SKM-1 treated with dmso at 0.1 percent for 144 hours (cell line): Measurements from ENCODE around the gene SH3GLB2.
"Not testable (repeated sequence)": the region's sequence is repeated elsewhere in the genome, so short reads cannot be mapped to it uniquely, and the experiment has no call there.

Source experiments
- DNase-seq: peaks from one replicate; lab custom pipeline; 2025; ENCODE audit not compliant: unreplicated experiment; lab: John Stamatoyannopoulos, UW

Gene SH3GLB2

GRCh38 chr9:129001504-129002325, 26.4 kb downstream of the SH3GLB2 start:
- no peak for DNase-seq

GRCh38 chr9:128999581-129000206, 28.4 kb downstream of the SH3GLB2 start:
- DNase-seq = no peak

- no peak for DNase-seq
These were observed 29.7 kb downstream of the SH3GLB2 start for GRCh38 chr9:128998462-128998861.

- DNase-seq = no peak
These were observed 32.3 kb downstream of the SH3GLB2 start for GRCh38 chr9:128995791-128996190.

GRCh38 chr9:128992995-128993394, 35.1 kb downstream of the SH3GLB2 start:
- no peak for DNase-seq

GRCh38 chr9:128987805-128988204, 40.3 kb downstream of the SH3GLB2 start:
- no peak for DNase-seq

- no peak for DNase-seq
These were observed 41.5 kb downstream of the SH3GLB2 start for GRCh38 chr9:128986671-128987070.

GRCh38 chr9:128983536-128983935, 44.6 kb downstream of the SH3GLB2 start:
- no peak for DNase-seq

- DNase-seq = no peak
These were observed 49.0 kb downstream of the SH3GLB2 start for GRCh38 chr9:128979111-128979510.

GRCh38 chr9:128972956-128973355, 55.2 kb downstream of the SH3GLB2 start:
- DNase-seq = no peak

- DNase-seq = no peak
These were observed 58.6 kb downstream of the SH3GLB2 start for GRCh38 chr9:128969491-128969890.

- not testable (repeated sequence) for DNase-seq
These were observed 66.7 kb downstream of the SH3GLB2 start for GRCh38 chr9:128961403-128961802.
